Skeletal muscle satellite cell (primary cell): ENCODE results near the gene TAS2R31. TPM values are rescaled to one million over a fixed set of nuclear protein-coding genes. Genes with fewer than 3 reads are reported as not detected.
"Not testable (repeated sequence)": the region's sequence is repeated elsewhere in the genome, so short reads cannot be mapped to it uniquely, and the experiment has no call there.

Source experiments
- H3K27me3 ChIP-seq: 2 replicates; pipeline ENCODE4 v1.7.0; 2013; ENCODE audit warnings: low read length; ENCODE audit not compliant: control insufficient read depth, insufficient read depth
- H3K36me3 ChIP-seq: 2 replicates; pipeline ENCODE4 v1.7.0; 2013; ENCODE audit warnings: mild to moderate bottlenecking, control low read depth, low read length; ENCODE audit not compliant: insufficient read depth
- H3K4me1 ChIP-seq: 2 replicates; pipeline ENCODE4 v1.7.0; 2013; ENCODE audit warnings: low read length; ENCODE audit not compliant: control insufficient read depth, insufficient read depth
- H3K4me2 ChIP-seq: 2 replicates; pipeline ENCODE4 v1.7.0; 2013; ENCODE audit warnings: mild to moderate bottlenecking, low read length
- H3K4me3 ChIP-seq: 2 replicates; pipeline ENCODE4 v1.7.0; 2013; ENCODE audit warnings: low read length
- H3K9ac ChIP-seq: 2 replicates; pipeline ENCODE4 v1.7.0; 2013; ENCODE audit warnings: mild to moderate bottlenecking, low read depth, low read length, moderate library complexity
- H3K9me3 ChIP-seq: replicated peaks from 2 replicates; pipeline ENCODE4 v1.7.0; 2013; ENCODE audit warnings: mild to moderate bottlenecking, control low read depth, low read length
- total RNA-seq: library from RNA; depleted of rRNA; stranded (reverse); fragments of >200 nt; gene quantifications from 2 replicates; pipeline ENCODE4 v1.2.3, GENCODE V29; 2012; rRNA removed

TAS2R31 gene, protein sequence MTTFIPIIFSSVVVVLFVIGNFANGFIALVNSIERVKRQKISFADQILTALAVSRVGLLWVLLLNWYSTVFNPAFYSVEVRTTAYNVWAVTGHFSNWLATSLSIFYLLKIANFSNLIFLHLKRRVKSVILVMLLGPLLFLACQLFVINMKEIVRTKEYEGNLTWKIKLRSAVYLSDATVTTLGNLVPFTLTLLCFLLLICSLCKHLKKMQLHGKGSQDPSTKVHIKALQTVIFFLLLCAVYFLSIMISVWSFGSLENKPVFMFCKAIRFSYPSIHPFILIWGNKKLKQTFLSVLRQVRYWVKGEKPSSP
- 4.8 and 6.3 TPM in 2 replicates for total RNA-seq

DNA sequence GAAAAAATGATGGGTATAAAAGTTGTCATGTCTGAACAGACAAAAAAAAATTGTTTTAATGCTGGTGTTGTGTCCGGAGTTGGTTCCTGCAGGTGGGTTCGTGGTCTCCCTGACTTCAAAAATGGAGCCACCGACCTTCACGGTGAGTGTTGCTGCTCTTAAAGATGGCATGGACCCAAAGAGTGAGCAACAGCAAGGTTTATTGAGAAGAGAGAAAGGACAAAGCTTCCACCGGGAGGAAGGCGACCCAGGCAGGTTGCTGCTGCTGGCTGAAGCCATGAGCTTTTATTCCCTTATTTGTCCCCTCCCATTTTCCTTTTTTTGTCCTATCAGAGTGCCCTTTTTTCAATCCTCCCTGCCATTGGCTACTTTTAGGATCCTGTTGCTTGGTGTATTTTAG lies at the start of gene TAS2R31:
TAS2R31 (minus strand) TSS at position 101 of the 400 bp plus-strand sequence; CDS start at position 29, 72 bp downstream.
- Histone ChIP-seq H3K27me3 (no peaks in the 10 kb centered on the region), H3K4me3 (no peak within 1 kb of the TSS), H3K4me1 (no peaks in the 10 kb centered on the region), H3K9me3 (no peaks in the 10 kb centered on the region), H3K9ac (no peak within 1 kb of the TSS), H3K36me3 (no peaks in the 10 kb centered on the region), H3K4me2 (no peak within 1 kb of the TSS)

DNA sequence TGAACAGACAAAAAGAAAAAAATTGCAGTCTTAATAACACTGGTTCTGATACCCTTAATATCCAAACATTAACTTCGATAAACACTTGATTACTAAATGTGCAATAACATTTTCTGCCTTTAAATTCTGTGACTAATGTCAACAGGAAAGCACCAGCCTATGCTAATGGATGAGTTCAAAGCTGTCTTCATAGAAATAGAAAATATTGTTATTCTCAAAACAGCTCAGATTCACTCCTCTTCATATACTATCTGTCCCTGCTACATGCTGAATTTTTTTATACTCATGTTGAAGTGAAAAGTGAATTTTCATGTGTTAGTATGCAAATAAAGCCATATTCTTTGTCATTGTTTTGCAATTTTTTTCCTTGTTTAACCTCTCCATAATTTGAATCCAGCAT lies 47.0 kb upstream of the TAS2R31 start:
- no peak overlapping the region for H3K4me3 ChIP-seq
- H3K4me1 ChIP-seq = no peaks in the 10 kb centered on the region
- H3K9ac ChIP-seq = no peak overlapping the region
- H3K9me3 ChIP-seq = no peaks in the 10 kb centered on the region
- H3K4me2 ChIP-seq = no peak overlapping the region
- no peaks in the 10 kb centered on the region for H3K36me3 ChIP-seq
- H3K27me3 ChIP-seq = no peaks in the 10 kb centered on the region

DNA sequence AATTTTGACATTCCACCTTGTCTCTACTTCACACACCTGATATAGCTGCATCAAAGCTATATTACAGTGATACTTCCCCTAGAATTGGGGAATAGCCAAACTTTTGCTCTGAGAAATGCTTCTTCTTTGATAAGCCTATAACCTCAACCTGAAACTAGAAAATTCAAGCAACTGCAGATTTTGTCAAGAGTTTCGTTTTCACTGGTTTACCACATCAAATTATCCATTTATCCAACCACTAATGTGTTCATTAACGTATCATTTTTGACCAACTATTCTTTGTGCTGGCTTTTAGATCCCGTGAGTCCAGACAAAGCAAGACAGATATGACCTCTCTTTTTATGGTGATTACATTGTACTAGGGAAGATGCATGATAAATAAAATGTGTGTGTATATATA lies 44.4 kb upstream of the TAS2R31 start:
- Histone ChIP-seq H3K27me3 (no peaks in the 10 kb centered on the region), H3K9ac (no peak overlapping the region)

DNA sequence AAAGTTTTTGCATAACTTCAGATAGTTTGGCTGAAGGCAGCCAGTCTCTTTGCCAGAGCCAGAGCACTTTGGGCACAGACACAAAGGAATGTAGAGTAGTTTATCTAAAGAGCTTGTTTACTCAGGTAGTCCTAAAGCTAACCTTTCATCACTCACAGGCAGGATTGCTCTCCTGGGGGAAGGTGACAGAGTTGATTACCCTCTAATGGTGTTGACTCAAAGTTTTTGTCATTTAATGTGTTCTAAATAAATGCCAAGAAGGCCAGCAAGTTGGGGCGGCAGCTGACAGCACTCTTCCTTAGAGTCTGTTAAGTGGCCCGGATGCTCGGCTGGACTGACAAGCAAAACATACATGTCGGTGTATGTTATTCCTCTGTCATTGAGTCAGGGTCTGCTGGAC lies 40.2 kb upstream of the TAS2R31 start:
- H3K9me3 ChIP-seq = no peaks in the 10 kb centered on the region
- no peak overlapping the region for H3K9ac ChIP-seq
- no peaks in the 10 kb centered on the region for H3K4me1 ChIP-seq
- peaks cover 2% of the 10 kb centered on the region for H3K36me3 ChIP-seq
- H3K27me3 ChIP-seq = no peaks in the 10 kb centered on the region
- H3K4me2 ChIP-seq = no peak overlapping the region
- no peak overlapping the region for H3K4me3 ChIP-seq

More for the DNA sequence above, 44.4 kb upstream of the TAS2R31 start:
- peaks cover 2% of the 10 kb centered on the region for H3K36me3 ChIP-seq
- no peak overlapping the region for H3K4me2 ChIP-seq
- no peaks in the 10 kb centered on the region for H3K9me3 ChIP-seq
- H3K4me1 ChIP-seq = no peaks in the 10 kb centered on the region
- no peak overlapping the region for H3K4me3 ChIP-seq

DNA sequence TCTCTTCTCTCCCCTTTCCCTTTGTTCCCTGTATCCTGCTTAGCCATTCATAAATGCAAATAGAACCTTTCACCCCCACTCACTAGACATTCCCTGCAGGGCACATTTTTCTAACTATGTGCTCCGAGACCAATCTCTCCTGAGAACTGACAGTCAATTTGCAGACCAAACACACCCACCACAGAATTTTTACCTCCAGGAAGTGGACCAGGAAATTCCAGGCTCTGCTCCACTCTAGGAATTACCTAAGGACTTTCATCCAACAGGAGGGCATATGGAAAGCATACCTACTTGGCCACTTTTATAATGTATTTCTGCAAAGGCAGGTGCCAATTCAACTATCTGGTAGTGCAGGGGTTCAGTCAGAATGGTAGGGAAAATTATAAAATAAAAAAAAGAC lies 39.8 kb upstream of the TAS2R31 start:
- Histone ChIP-seq H3K4me3 (no peak overlapping the region), H3K36me3 (peaks cover 2% of the 10 kb centered on the region), H3K9me3 (no peaks in the 10 kb centered on the region), H3K9ac (no peak overlapping the region), H3K4me1 (no peaks in the 10 kb centered on the region), H3K27me3 (no peaks in the 10 kb centered on the region), H3K4me2 (no peak overlapping the region)

DNA sequence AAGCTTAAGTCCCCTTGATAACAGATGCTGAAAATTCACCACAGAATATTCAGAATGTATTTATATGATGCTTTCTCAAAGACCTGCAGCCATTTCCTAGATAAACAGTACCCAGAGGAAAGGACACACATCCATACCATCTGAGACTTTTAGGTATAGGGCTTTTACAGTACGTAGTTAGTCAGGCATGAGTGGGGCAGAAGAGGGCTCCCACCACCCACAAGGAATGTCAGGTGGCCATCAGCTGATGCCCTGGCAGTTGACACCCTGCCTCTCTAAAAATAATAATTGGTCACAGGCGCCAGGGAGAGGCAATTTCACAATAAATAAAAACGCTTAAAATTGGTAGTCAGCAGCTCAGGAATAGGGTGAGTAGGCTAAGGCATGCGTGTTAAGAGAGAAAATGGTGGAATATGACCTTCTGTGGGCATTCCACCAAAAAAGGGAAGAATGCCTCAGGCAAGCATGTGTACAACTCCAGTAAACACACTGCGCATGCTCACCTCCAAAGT lies 38.7 kb upstream of the TAS2R31 start:
- Histone ChIP-seq H3K9ac (no peak overlapping the region), H3K4me3 (no peak overlapping the region), H3K27me3 (no peaks in the 10 kb centered on the region), H3K36me3 (peaks cover 2% of the 10 kb centered on the region), H3K4me2 (no peak overlapping the region), H3K9me3 (no peaks in the 10 kb centered on the region), H3K4me1 (no peaks in the 10 kb centered on the region)

DNA sequence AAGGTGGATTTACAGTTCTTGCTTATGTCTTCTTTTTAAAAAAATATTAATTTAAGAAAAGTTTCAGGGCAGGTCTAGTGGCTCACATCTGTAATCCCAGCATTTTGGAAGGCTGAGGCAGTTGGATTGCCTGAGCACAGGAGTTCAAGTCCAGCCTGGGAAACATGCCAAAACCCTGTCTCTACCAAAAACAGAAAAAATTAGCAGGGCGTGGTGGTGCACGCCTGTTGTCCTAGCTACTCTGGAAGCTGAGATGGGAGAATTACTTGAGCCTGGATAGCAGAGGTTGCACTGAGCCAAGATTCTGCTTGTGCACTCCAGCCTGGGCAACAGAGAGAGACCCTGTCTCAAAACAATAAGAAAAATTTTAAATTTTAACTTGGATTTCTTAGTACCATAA lies 36.3 kb upstream of the TAS2R31 start:
- Histone ChIP-seq H3K4me3 (no peak overlapping the region), H3K9ac (no peak overlapping the region), H3K4me2 (no peak overlapping the region), H3K27me3 (no peaks in the 10 kb centered on the region), H3K36me3 (peaks cover 2% of the 10 kb centered on the region), H3K9me3 (no peaks in the 10 kb centered on the region), H3K4me1 (no peaks in the 10 kb centered on the region)

DNA sequence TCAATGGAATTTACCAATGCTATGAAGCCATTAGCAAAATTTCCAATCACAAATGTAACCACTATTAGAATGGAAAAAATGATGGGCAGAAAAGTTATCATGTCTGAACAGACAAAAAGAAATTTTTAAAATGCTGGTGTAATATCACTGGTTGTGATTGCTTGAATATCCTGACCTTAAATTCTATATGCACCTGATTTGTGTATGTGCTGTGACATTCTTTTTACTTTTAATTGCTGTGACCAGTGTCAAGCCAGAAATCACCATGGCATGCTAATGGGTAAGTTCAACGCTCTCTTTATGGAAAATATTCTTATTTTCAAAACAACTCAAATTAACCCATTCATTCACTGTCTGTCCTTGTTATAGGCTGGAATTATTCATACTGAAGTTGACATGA lies 31.0 kb upstream of the TAS2R31 start, which contains the start of gene TAS2R46:
TAS2R46 (minus strand) TSS at position 101 of the 400 bp plus-strand sequence; CDS start at position 101, 0 bp downstream.
- not testable (repeated sequence) for H3K9me3 ChIP-seq, H3K4me2 ChIP-seq, H3K36me3 ChIP-seq, H3K4me1 ChIP-seq, H3K27me3 ChIP-seq, H3K9ac ChIP-seq, H3K4me3 ChIP-seq

DNA sequence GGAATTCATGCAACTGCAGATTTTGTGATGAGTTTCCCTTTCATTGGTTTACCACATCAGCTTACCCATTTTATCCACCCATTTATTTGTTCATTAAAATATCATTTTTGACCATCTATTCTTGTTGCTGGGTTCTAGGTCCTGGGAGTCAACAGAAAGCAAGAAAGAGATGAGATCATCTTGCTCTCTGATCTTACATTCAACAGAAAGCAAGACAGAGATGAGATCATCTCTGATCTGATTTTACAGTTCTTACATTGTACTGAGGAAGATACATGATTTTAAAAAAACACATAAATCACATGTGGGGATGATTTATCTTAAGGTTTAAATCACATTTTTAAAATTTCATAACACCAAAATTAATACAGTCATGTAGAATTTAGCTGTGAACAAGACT lies 28.6 kb upstream of the TAS2R31 start:
- no peaks in the 10 kb centered on the region for H3K9me3 ChIP-seq
- no peaks in the 10 kb centered on the region for H3K27me3 ChIP-seq
- no peaks in the 10 kb centered on the region for H3K36me3 ChIP-seq
- no peak overlapping the region for H3K9ac ChIP-seq
- H3K4me1 ChIP-seq = no peaks in the 10 kb centered on the region
- no peak overlapping the region for H3K4me3 ChIP-seq
- no peak overlapping the region for H3K4me2 ChIP-seq

DNA sequence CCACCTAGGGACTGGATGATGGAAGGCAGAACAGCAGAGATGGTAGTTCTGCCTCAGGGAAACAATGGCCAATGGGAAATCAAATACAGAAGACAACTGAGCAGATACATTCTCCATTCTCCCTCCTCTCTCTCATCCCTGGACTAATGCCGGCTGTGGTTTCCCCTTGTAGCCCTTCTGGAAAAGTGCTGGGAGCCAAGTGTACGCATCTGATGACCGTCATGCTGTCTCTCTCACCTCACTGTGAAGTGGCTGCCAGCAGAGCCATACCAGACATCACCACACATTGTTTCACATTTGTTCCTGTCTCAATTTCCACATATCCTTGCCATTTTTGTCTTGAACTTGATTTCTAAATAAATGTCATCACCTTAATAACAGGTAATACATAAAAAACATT lies 27.8 kb upstream of the TAS2R31 start:
- Histone ChIP-seq H3K9ac (no peak overlapping the region), H3K27me3 (no peaks in the 10 kb centered on the region), H3K36me3 (no peaks in the 10 kb centered on the region), H3K4me2 (no peak overlapping the region), H3K4me3 (no peak overlapping the region), H3K4me1 (no peaks in the 10 kb centered on the region), H3K9me3 (no peaks in the 10 kb centered on the region)

DNA sequence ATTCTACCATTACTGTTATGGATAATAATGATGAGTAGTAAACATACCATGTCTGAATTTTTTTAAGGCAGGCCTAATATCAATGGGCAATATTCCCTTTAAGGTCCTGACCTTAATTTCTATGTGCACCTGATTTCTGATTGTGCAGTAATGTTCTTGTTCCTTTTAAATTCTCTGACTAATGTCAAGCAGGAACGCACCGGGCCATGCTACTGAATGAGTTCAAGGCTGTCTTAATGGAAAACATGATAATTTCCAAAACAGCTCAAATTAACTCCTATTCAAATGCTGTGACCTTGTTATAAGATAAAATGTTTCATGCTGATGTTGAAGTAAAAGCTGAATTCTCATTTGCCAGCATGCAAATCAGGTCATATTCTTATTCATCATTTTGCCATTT lies 24.1 kb upstream of the TAS2R31 start:
- Histone ChIP-seq H3K36me3 (no peaks in the 10 kb centered on the region), H3K4me1 (no peaks in the 10 kb centered on the region), H3K27me3 (no peaks in the 10 kb centered on the region), H3K9me3 (no peaks in the 10 kb centered on the region), H3K9ac (no peak overlapping the region), H3K4me3 (no peak overlapping the region), H3K4me2 (no peak overlapping the region)
